HG02763 (cell line): ENCODE results near the gene SLC4A7.
A peak's percentile ranks its signal among the peaks of the same experiment; 100 is the strongest.
"Not testable (repeated sequence)": the region's sequence is repeated elsewhere in the genome, so short reads cannot be mapped to it uniquely, and the experiment has no call there.

Source experiments
- ATAC-seq: cut with Tn5 transposase; IDR thresholded peaks from one replicate; pipeline ENCODE4 v1.9.1; 2021; ENCODE audit warnings: mild to moderate bottlenecking, moderate library complexity; ENCODE audit not compliant: unreplicated experiment

SLC4A7 gene

GRCh38 chr3:27488821-27489220 lies 4.6 kb upstream of the SLC4A7 start:
- no peak for ATAC-seq

GRCh38 chr3:27487383-27487782 lies 3.2 kb upstream of the SLC4A7 start:
- ATAC-seq = no peak

- no peak for ATAC-seq
Measured at GRCh38 chr3:27486336-27486735, 2.2 kb upstream of the SLC4A7 start.

- no peak for ATAC-seq
Measured at GRCh38 chr3:27485866-27486265, 1.7 kb upstream of the SLC4A7 start.

GRCh38 chr3:27483117-27484014 lies 818 bp downstream of the SLC4A7 start:
- ATAC-seq = peak; percentile 12

- ATAC-seq = no peak
Measured at GRCh38 chr3:27479806-27480543, 4.2 kb downstream of the SLC4A7 start.

- no peak for ATAC-seq
Measured at GRCh38 chr3:27471923-27472550, 12.1 kb downstream of the SLC4A7 start.

- no peak for ATAC-seq
Measured at GRCh38 chr3:27468283-27468886, 15.8 kb downstream of the SLC4A7 start.

GRCh38 chr3:27467545-27467944 lies 16.6 kb downstream of the SLC4A7 start:
- ATAC-seq = peak; percentile 79

GRCh38 chr3:27464646-27465045 lies 19.5 kb downstream of the SLC4A7 start:
- ATAC-seq = no peak

GRCh38 chr3:27462228-27462627 lies 22.0 kb downstream of the SLC4A7 start:
- ATAC-seq = no peak

- no peak for ATAC-seq
Measured at GRCh38 chr3:27458929-27459328, 25.3 kb downstream of the SLC4A7 start.

GRCh38 chr3:27456554-27456953 lies 27.6 kb downstream of the SLC4A7 start:
- ATAC-seq = no peak

- peak; percentile 70 for ATAC-seq
Measured at GRCh38 chr3:27454914-27455313, 29.3 kb downstream of the SLC4A7 start.

- ATAC-seq = no peak
Measured at GRCh38 chr3:27454461-27454860, 29.7 kb downstream of the SLC4A7 start.

- ATAC-seq = no peak
Measured at GRCh38 chr3:27452368-27453090, 31.7 kb downstream of the SLC4A7 start.

GRCh38 chr3:27451842-27452241 lies 32.3 kb downstream of the SLC4A7 start:
- ATAC-seq = no peak

- ATAC-seq = no peak
Measured at GRCh38 chr3:27451251-27451650, 32.9 kb downstream of the SLC4A7 start.

- no peak for ATAC-seq
Measured at GRCh38 chr3:27449530-27450150, 34.5 kb downstream of the SLC4A7 start.

GRCh38 chr3:27442995-27443394 lies 41.2 kb downstream of the SLC4A7 start:
- ATAC-seq = not testable (repeated sequence)
